ENCODE measurements around the gene CLEC10A. TPM values are rescaled to one million over a fixed set of nuclear protein-coding genes. Genes with fewer than 3 reads are reported as not detected.
"Not testable (repeated sequence)": the region's sequence is repeated elsewhere in the genome, so short reads cannot be mapped to it uniquely, and the experiment has no call there.

The CLEC10A gene
- total RNA-seq, 1 experiment from 2014 or later = not detected

DNA sequence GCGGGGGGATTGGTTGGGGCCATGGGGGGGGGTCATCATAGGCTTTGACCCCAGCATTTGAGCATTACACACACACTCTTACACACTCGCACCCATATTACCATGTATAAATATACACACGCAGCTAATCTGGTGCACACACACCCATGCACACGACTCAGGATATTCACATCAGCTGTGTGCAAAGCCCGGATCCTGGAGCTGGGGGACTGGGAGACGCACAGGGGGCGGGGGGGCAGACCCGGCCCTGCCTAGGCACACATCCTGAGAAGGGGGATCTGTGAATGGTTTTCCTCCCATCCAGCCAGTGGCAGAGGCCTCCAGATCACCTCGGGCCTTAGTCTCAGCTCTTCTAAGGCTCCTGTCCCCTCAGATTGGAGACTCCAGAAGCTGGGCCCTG is 28.9 kb upstream of the CLEC10A start:
- DNase-seq (ENCODE audit: low spot score) = no peak

DNA sequence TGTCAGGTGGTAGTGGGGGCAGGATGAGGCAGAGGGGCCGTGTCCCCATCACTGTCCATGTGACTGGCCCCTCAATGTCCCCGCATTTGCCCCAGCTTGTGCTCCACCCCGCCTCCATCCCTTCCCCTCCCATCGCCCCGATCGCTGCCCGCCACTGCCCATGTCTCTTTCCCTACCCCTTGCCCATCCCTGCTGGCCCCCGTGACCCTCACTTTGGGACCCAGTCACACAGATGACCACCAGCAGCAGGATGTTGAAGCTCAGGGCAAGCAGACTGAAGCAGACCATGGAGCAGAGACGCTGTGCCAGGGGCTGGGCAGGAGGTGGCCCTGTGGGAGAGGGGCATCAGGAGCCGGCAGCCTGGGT is 28.5 kb upstream of the CLEC10A start:
- DNase-seq (ENCODE audit: low spot score) = no peak

DNA sequence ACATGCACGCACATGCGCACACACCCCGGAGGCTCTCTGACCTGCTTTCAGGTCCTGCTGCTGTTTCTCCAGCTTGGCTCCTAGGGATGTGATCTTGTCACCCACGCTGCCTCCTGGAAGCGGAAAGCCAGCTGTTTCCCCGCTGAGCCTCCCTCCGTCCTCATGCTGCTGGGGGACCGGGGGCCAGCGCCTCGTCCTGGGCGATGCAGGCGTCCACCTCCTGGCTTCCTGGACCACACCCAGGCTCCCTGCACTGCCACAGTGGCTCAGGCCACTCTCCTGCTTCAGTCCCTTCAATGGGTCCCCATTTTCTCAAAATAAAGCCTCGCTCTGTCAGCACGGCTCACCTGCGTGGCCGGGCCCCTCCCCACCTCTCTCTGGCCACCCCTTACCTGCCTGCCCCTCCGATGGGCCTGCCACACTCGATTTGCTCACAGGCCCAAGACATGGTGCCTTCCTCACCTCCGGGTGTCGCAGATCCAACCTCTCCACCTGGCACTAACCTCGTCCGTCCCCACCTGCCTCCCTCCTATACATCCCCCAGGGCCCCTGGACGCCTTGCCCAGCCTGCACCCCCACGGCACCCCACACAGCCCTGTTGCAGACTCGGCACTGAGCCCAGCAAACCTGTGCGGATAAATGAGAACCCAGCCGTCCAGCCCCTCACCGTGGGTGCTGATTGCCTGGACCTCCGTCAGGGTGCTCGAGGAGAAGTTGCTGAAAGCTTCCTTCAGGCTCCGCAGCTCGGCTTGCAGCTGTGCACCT is 27.9 kb upstream of the CLEC10A start:
- DNase-seq (ENCODE audit: low spot score) = no peak

DNA sequence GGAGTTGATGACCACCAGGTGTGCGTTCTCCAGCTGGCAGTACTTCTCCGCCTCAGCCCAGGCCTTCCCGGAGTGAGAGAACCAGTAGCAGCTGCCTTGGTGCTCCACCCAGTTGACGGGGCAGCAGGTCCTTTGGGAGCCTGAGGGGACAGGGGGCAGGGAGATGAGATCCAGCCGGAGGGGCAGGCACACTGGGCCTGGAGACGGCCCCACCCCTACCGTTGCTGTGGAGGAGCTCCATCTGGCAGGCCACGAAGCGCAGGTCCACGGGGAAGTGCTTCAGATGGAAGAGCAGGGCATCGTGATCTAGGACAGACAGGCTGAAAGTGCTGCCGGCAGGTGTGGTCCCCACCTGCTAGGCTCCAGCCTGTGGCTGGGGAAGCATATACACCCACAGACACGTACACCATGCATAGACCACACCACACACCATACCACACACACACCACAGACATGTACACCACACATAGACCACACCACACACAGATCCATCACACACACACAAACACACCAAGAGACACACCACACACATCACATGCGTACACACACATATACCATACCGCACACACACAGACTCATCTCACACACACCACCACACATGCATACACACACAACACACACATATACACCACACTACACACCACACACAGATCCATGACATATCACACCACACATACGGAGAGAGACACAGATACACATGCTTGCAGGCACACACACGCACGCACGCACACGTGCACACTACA is 27.1 kb upstream of the CLEC10A start:
- DNase-seq (ENCODE audit: low spot score) = no peak

DNA sequence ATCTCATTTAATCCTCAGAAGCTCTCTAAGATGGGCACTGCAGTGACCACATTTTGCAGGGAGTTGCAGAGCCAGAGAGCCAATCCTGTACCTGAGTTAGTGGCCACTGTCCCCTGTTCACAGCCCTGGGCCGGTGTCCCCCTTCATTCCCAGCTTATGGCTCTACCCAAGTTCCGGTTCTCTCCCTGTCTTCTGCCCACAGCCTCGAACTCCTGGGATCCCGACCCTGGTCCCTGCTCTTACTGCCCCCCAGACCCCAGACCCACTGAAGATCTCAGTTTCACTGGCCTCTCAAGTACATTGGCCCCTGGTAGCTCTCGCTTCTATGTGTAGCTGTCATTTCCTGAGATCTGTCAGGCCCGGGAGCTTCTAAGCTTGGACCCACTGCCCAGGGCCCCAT is 22.4 kb upstream of the CLEC10A start:
- DNase-seq (ENCODE audit: low spot score) = no peak

DNA sequence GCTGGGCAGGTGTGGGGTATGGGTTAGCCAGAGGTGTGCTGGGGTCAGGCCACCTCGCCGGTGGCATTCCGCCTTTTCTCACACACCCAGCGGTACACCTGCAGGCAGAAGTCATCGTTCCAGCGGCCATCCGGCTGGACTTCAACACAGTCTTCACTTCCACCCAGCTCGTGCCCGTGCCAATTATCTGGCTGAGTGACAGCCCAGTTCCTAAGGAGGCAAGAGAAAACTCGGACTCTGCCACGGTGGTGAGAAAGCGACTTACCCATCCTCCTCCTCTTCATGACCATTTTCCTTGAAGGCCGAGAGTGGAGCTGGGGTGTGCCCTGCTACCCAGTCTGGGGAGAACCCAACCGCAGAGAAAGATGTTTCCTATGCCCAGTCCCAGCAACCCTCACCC is 21.5 kb upstream of the CLEC10A start:
- no peak for DNase-seq (ENCODE audit: low spot score)

DNA sequence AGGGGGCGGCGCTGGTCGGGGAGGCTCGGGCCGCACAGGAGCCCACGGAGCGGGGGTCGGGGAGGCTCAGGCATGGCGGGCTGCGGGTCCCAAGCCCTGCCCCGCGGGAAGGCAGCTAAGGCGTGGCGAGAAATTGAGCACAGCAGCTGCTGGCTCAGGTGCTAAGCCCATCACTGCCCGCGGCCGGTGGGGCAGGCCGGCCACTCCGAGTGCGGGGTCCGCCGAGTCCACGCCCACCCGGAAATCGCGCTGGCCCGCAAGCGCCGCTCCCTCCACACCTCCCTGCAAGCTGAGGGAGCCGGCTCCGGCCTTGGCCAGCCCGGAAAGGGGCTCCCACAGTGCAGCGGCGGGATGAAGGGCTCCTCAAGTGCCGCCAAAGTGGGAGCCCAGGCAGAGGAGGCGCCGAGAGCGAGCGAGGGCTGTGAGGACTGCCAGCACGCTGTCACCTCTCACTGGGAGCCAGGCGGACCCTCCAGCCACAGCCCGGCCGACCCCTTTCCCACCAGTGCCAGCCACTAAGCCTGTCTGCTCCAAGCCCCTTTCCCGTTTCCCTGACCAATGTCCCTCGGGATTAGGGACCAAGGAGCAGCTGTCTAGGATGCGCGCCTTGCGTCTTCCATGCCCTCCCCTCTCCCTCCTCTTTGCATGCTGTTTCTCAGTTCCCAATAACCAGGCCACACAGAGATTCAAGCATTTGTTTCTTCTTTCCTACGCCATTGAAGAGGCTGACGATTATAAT is 20.8 kb upstream of the CLEC10A start:
- DNase-seq (ENCODE audit: low spot score) = not testable (repeated sequence)

DNA sequence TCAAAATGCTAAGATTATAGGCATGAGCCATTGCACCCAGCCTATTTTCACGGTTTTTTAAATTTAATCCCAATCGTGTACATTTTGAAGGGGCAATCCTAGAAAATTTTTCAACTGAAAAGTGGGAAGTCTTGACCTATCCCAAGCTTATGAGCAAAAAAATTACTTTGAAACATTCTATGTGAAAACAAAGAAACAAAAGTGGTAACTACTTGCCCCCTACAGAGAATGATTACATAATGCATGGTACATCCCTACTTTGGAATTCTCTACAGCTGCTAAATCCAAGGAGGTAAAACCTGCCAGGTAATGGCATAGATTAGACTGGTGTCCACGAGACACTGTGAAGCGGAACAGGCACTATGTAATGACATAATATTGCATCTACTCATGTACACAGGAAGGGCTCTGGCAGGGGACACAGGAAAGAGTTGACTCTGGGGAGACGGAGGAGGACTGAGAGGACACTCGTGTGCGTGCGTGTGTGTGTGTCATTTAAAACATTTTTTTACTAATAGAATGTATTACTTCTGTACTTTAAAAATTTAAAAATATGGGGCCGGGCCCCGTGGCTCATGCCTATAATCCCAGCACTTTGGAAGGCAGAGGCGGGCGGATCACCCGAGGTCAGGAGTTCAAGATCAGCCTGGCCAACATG is 18.9 kb upstream of the CLEC10A start:
- no peak for DNase-seq (ENCODE audit: low spot score)

DNA sequence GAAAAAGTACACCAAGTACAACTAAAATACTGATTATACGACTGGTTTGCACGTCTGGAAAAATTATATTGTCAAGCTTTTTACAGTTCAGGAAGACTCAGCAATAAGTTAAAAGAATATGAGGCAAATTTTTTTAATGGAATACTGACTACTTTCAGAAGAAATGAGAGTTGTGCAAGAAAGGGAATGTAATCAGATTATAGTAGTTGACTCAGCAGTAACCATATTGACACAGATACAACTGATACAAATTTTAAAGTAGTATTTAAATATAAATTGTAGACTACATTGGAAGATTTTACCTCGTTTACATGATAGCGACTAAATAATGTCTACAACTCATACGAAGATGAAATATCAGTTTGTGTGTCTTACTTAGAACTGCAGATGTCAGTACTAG is 17.9 kb upstream of the CLEC10A start:
- no peak for DNase-seq (ENCODE audit: low spot score)

DNA sequence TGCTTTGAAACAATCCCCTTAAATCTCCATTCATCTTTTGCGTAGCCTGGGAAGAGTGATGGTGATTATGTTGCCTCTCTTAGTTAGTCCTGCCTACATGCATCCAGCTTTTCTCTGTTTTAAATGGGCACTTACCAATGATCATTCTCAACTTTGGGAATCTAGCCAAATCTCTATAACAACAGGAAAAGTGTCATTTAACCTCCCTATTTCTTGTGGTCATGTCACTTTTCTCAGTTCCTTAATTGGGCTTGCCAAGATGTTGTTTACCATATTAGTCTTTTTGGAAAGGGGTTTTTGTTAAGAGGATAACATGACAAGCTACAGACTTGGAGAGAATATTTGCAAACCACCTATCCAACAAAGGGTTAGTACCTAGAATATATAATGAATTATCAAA is 15.6 kb upstream of the CLEC10A start:
- no peak for DNase-seq (ENCODE audit: low spot score)

DNA sequence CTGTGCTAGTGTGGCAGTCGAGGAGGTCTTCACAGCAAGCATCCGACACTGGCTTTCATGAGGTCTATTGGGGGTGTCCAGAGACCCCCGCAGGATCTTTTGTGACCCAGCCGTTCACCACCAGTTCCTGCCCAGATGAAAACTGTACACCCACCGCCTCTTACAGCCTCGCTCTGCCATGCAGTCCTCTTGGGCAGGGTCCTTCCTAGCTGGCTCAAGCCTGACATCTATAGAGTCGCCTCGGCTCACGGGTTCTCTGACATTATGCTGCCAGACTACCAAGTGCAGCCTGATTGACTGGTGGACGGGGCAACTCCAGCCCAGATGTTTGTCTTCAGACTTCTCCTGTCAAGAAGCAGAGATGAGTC is 14.6 kb upstream of the CLEC10A start:
- no peak for DNase-seq (ENCODE audit: low spot score)

DNA sequence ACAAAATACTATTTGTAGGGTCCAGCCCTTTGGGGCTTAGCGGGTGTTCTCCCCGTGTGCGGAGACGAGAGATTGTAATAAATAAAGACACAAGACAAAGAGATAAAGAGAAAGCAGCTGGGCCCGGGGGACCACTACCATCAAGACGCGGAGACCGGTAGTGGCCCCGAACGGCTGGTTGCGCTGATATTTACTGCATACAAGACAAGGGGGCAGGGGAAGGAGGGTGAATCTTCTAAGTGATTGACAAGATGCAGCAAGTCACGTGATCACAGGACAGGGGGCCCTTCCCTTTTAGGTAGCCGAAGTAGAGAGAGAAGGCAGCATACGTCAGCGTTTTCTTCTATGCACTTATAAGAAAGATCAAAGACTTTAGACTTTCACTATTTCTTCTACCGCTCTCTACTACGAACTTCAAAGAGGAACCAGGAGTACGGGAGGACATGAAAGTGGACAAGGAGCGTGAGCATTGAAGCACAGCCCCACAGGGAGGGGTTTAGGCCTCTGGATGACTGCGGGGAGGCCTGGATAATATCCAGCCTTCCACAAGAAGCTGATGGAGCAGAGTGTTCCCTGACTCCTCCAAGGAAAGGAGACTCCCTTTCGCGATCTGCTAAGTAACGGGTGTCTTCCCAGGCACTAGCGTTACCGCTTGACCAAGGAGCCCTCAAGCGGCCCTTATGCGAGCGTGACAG is 11.4 kb upstream of the CLEC10A start:
- DNase-seq (ENCODE audit: low spot score) = not testable (repeated sequence)

DNA sequence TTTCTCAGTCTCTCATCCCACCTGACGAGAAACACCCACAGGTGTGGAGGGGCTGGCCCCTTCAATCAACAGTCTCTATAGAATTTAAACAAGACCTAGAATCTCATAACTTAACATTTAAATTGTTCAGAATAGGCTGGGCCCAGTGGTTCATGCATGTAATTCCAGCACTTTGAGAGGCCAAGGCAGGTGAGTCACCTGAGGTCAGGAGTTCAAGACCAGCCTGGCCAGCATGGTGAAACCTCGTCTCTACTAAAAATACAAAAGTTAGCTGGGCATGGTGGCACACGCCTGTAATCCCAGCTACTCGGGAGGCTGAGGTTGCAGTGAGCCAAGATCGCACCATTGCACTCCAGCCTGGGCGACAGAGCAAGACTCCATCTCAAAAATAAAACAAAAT is 9.5 kb upstream of the CLEC10A start:
- not testable (repeated sequence) for DNase-seq (ENCODE audit: low spot score)

DNA sequence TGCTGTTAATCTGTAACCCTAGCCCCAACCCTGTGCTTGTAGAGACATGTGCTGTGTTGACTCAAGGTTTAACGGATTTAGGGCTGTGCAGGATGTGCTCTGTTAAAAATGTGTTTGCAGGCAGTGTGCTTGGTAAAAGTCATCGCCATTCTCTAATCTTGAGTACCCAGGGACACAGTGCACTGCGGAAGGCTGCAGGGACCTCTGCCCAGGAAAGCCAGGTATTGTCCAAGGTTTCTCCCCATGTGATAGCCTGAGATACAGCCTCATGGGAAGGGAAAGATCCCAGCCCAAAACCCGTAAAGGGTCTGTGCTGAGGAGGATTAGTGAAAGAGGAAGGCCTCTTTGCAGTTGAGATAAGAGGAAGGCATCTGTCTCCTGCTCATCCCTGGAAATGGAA is 8.4 kb upstream of the CLEC10A start:
- not testable (repeated sequence) for DNase-seq (ENCODE audit: low spot score)

DNA sequence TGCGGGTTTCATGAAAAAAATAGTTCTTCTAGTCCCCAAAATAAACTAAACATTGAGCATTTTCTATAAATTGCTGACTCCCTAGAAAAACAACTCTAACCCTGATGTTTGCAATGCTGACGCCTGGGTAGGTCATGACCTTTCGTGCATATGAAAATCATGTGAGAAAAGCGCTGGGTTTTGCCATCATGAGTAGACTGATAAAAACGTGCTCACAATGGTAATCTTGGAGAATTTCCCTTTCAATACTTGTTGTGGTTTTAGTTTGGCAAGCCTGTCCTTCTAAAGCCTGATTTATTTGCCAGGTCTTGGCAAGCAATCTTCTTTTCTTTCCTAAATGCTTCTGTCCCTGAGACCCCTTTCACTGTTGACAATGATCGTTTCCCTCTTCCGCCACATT is 4.0 kb upstream of the CLEC10A start:
- DNase-seq (ENCODE audit: low spot score) = no peak

DNA sequence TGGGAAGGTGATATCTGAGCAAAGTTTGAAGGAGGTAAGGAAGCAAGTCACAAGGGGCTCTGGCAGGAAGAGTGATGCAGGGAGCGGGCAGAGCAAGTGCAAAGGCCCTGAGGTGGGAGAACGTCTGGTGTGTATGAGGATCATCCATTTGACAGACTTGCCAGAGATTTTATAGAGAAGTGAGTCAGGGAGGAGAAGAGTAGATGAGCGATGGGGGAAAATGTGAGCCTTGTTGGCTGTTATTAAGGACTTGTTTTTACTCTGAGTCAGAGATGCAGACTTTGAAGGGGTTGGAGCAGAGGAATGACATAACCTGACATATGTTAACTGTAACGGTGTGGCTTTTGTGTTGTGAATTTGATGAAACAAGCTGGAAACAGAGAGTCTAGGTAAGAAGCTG is 3.5 kb upstream of the CLEC10A start:
- no peak for DNase-seq (ENCODE audit: low spot score)

DNA sequence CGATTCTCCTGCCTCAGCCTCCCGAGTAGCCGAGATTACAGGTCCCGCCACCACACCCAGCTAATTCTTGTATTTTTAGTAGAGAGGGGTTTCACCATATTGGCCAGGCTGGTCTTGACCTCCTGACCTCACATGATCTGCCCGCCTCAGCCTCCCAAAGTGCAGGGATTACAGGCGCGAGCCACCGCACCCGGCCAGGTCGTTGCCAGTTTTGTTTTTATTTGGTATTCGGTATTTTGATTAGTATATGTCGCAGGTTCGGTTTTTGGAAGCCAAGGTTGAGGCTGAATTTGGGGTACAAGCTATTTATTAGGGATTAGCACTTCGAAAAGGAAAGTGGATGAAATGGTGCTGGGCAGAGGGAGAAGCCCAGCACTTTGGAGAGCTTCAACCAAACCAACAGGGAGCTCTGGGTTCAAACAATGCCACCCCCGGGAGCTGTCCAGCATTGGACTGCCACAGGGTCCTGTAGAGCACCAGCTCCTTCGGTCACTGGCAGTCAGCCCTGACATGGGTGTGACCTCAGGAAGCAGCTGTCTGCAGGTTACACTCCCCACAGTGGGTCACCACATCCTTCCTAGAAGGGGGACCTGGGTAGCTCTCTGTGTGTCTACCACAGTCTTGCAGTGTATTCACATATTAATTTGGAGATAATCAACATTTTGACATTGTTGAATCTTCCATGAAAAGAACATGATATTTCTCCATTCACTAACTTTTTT is 1.5 kb upstream of the CLEC10A start:
- no peak for DNase-seq (ENCODE audit: low spot score)

DNA sequence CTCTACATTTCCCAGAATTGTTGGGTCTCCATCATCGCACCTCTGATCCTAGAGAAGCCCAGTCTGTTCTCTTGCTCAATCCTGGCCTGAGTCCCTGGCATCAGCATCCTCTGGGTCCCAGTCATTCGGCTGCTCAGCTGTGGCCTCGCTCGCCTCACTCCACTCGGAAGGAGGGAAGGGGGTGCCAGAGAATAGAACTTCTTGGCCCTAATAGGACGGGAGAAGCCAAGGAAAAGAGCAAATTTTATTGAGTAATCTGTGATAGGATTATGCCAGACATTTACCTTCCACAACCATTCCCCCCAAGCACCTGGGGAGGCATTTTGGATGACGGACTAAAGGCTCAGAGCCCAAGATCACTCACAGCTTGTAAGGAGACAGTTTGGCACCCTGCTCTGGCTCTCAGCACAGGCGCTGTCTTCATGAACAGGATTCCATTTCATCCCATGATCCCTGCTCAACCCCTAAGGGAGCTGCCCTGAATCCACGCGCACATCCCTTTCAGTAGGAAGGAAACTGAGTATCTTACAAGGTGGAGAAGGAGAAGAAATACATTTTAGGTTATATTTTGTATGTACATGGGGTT is 498 bp upstream of the CLEC10A start:
- DNase-seq (ENCODE audit: low spot score) = no peak

DNA sequence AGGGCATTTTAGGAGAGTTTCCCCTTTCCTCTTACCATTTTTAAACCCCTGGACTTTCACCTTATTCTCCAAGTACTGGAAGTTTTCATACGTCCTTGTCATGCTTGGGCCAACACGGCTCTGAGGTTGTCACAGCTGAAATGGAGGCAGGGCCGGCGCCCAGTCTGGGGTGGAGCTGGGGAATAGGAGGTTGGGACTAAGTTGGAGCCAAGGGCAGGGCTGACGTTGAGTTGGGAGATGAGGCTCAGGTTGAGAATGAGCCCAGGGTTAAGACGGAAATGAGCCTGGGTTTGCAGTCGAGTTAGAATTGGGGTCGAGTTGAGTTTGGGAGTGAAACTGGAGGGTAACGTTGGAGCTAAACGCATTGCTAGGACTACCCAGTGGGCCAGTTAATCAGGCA is 1.3 kb downstream of the CLEC10A start:
- no peak for DNase-seq (ENCODE audit: low spot score)

DNA sequence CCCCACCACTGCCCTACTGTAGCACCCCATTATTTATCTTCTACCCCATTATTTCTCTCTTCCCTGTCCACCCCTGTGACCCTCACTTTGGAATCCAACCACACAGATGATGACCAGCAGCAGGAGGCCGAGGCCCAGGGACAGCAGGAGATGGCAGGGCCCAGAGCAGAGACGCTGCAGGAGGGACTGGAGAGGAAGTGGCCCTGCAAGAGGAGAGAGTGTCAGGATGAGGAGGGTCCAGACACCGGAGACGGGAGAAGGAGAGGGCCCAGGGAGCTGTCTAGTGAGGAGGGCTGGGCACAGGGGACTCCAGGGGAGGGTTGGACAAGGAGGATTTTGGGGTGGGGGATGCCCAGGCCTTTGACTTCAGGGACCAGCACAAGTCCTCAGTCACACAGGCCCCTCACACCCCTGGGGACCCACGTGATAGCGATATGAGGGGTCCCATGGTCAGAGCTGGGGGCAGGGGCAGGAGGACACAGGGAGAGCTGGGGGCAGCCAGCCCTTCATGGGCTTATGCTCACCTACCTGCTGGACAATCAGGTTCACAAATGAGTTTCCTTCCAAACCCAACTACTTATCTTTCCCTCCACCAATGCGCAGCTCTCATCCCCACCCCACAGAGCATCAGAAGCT is 2.0 kb downstream of the CLEC10A start:
- no peak for DNase-seq (ENCODE audit: low spot score)

Data from H4 (cell line).